Panc1 (cell line): ENCODE measurements around the gene SETMAR. TPM values are rescaled to one million over a fixed set of nuclear protein-coding genes. Genes with fewer than 3 reads are reported as not detected.
"Not testable (repeated sequence)": the region's sequence is repeated elsewhere in the genome, so short reads cannot be mapped to it uniquely, and the experiment has no call there.

Experiments used
- ATAC-seq: fragments of 200-7000 bp; cut with Tn5 transposase; 2 replicates; pipeline ENCODE4 v1.9.1; 2020; ENCODE audit warnings: mild to moderate bottlenecking, moderate library complexity
- BruUV-seq: library from RNA; stranded (reverse); fragments of 400-500 nt; replicated peaks from 2 replicates; lab custom pipeline; 2021; lab: Mats Ljungman, UMichigan
- CTCF ChIA-PET: fragments of 300-600 bp; sonication (Branson Sonifier 250); formaldehyde crosslinking; loops from one replicate; lab custom pipeline; 2022; ENCODE audit warnings: antibody characterized with exemption; lab: Charles Lee
- POLR2A ChIA-PET: fragments of 300-600 bp; sonication (Branson Sonifier 250); formaldehyde crosslinking; loops from one replicate; lab custom pipeline; 2022; ENCODE audit warnings: antibody characterized with exemption; lab: Charles Lee
- DNase-seq: peaks from one replicate; pipeline ENCODE4 v3.0.0-alpha.2; 2010; ENCODE audit warnings: low read depth, low spot score
- H3K27ac ChIP-seq: 2 replicates; pipeline ENCODE4 v1.5.1; 2011; ENCODE audit warnings: mild to moderate bottlenecking, low read length, inconsistent platforms
- H3K27me3 ChIP-seq: fragments of 200-500 bp; sonication (Bioruptor generic); 2 replicates; pipeline ENCODE4 v1.6.0; 2014; ENCODE audit warnings: low read length, inconsistent platforms; ENCODE audit not compliant: control insufficient read depth, insufficient read depth
- H3K36me3 ChIP-seq: fragments of 200-500 bp; sonication (Bioruptor generic); 2 replicates; pipeline ENCODE4 v1.5.1; 2014; ENCODE audit warnings: inconsistent platforms, mild to moderate bottlenecking, low read length, moderate library complexity; ENCODE audit not compliant: control insufficient read depth, insufficient read depth
- H3K4me1 ChIP-seq: 2 replicates; pipeline ENCODE4 v1.5.1; 2011; ENCODE audit warnings: inconsistent platforms, mild to moderate bottlenecking, low read length, moderate library complexity; ENCODE audit not compliant: control insufficient read depth, insufficient read depth
- H3K4me3 ChIP-seq, 2 experiments: 2 replicates each; pipeline ENCODE4 v1.5.1; 2011 to 2012; ENCODE audit warnings: low read depth in 2 of 2, low read length in 2 of 2, mild to moderate bottlenecking in 2 of 2, inconsistent platforms in 1 of 2, moderate library complexity in 1 of 2
- H3K9me3 ChIP-seq: fragments of 200-500 bp; sonication (Bioruptor generic); 2 replicates; pipeline ENCODE4 v1.5.1; 2014; ENCODE audit warnings: low read depth, mild to moderate bottlenecking, inconsistent platforms, low read length, moderate library complexity; ENCODE audit not compliant: control insufficient read depth, insufficient read depth
- POLR2AphosphoS5 ChIP-seq: IDR thresholded peaks from 2 replicates; pipeline ENCODE4 v1.6.1; 2012; ENCODE audit warnings: mild to moderate bottlenecking, low read depth, low read length, moderate library complexity
- SIN3A ChIP-seq: IDR thresholded peaks from 2 replicates; pipeline ENCODE4 v1.6.1; 2012; ENCODE audit warnings: low read depth, mild to moderate bottlenecking, low read length, moderate library complexity, borderline replicate concordance; ENCODE audit not compliant: insufficient read depth
- TCF7L2 ChIP-seq: IDR thresholded peaks from 2 replicates; pipeline ENCODE4 v1.6.1; 2011; ENCODE audit warnings: mild to moderate bottlenecking, low read depth, low read length, inconsistent platforms
- in situ Hi-C: cut with HindIII; loops from 2 replicates; pipeline ENCODE4 v1.10.0; 2016; ENCODE audit warnings: low sequenced_read_pairs, low pct_unique_long_range_greater_than_20kb
- intact Hi-C: fragments of 100-400 bp; cut with micrococcal nuclease; formaldehyde crosslinking; loops from one replicate; pipeline ENCODE4 v1.10.0; 2022; ENCODE audit not compliant: unreplicated experiment
- total RNA-seq: library from RNA; stranded (reverse); gene quantifications from one replicate; pipeline ENCODE4 v1.2.1, GENCODE V29; 2021; ENCODE audit not compliant: unreplicated experiment
- TF ChIP-seq, protein P1 (sequence below): fragments of 450-650 bp; IDR thresholded peaks from 2 replicates; pipeline ENCODE4 v1.5.1; 2017; ENCODE audit warnings: mild to moderate bottlenecking
- TF ChIP-seq, protein P2 (sequence below), 2 experiments: IDR thresholded peaks; 2 replicates each; pipeline ENCODE4 v1.6.1; 2011 to 2012; ENCODE audit warnings: low read depth in 2 of 2, control low read depth in 1 of 2, low read length in 1 of 2, mild to moderate bottlenecking in 1 of 2, moderate library complexity in 1 of 2; ENCODE audit not compliant: insufficient read depth in 1 of 2

Gene SETMAR
- total RNA-seq, 1 experiment from 2014 or later = 9.6 TPM

DNA sequence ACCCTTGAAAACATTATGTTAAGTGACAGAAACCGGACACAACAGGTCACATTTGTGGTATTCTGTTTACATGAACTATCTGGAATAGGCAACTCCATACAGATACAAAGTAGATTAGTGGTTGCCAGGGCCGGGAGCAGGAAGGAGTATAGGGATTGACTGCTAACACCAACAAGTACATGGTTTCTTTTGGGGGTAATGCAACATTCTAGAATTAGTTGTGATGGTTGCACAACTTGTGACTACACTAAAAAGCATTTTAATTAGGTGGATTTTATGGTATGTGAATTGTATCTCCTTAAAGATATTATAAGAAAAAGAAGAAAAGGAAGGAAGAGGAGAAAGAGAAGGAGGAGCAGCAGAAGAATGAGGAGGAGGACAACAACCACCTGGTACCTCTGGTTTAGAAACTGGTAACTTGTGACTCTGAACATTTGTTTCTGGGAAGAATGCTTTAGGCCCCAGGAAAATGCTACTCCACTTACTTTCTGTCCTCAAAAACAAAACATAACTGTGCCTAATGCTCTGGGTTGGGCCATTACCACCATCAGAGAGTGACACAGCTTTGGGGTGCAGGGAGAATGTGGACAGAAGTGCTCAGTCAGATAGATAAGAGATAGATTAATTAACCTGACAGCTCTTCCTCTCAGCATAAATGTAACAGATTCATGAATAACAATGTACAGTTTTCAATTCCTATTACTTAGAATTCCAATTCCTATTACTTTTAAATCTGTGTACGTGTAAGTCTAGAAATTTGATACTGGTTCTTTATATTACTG is 20.3 kb downstream of the SETMAR start:
- intact Hi-C loops = no loop called here
- no peaks in the 10 kb centered on the region for H3K27me3 ChIP-seq
- ChIA-PET CTCF (no interaction called here), POLR2A (no interaction called here)
- TF ChIP-seq TCF7L2 (no peak), SIN3A (no peak), POLR2AphosphoS5 (no peak)
- TF ChIP-seq, protein P1, sequence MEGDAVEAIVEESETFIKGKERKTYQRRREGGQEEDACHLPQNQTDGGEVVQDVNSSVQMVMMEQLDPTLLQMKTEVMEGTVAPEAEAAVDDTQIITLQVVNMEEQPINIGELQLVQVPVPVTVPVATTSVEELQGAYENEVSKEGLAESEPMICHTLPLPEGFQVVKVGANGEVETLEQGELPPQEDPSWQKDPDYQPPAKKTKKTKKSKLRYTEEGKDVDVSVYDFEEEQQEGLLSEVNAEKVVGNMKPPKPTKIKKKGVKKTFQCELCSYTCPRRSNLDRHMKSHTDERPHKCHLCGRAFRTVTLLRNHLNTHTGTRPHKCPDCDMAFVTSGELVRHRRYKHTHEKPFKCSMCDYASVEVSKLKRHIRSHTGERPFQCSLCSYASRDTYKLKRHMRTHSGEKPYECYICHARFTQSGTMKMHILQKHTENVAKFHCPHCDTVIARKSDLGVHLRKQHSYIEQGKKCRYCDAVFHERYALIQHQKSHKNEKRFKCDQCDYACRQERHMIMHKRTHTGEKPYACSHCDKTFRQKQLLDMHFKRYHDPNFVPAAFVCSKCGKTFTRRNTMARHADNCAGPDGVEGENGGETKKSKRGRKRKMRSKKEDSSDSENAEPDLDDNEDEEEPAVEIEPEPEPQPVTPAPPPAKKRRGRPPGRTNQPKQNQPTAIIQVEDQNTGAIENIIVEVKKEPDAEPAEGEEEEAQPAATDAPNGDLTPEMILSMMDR = no peak
- TF ChIP-seq, protein P2, sequence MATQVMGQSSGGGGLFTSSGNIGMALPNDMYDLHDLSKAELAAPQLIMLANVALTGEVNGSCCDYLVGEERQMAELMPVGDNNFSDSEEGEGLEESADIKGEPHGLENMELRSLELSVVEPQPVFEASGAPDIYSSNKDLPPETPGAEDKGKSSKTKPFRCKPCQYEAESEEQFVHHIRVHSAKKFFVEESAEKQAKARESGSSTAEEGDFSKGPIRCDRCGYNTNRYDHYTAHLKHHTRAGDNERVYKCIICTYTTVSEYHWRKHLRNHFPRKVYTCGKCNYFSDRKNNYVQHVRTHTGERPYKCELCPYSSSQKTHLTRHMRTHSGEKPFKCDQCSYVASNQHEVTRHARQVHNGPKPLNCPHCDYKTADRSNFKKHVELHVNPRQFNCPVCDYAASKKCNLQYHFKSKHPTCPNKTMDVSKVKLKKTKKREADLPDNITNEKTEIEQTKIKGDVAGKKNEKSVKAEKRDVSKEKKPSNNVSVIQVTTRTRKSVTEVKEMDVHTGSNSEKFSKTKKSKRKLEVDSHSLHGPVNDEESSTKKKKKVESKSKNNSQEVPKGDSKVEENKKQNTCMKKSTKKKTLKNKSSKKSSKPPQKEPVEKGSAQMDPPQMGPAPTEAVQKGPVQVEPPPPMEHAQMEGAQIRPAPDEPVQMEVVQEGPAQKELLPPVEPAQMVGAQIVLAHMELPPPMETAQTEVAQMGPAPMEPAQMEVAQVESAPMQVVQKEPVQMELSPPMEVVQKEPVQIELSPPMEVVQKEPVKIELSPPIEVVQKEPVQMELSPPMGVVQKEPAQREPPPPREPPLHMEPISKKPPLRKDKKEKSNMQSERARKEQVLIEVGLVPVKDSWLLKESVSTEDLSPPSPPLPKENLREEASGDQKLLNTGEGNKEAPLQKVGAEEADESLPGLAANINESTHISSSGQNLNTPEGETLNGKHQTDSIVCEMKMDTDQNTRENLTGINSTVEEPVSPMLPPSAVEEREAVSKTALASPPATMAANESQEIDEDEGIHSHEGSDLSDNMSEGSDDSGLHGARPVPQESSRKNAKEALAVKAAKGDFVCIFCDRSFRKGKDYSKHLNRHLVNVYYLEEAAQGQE (IDR thresholded peaks at IDR 0.05; ENCODE audit: insufficient read depth in 1 of 2, low read depth in 2 of 2, low read length in 1 of 2) = no peak
- DNase-seq = no peak
- no peaks in the 10 kb centered on the region for H3K9me3 ChIP-seq
- no peaks in the 10 kb centered on the region for H3K4me1 ChIP-seq
- no peaks in the 10 kb centered on the region for H3K36me3 ChIP-seq
- H3K4me3 ChIP-seq = no peak overlapping the region
- ATAC-seq = no peak
- in situ Hi-C loops = no loop called here
- no peak overlapping the region for H3K27ac ChIP-seq
- BruUV-seq = no TSS peak

DNA sequence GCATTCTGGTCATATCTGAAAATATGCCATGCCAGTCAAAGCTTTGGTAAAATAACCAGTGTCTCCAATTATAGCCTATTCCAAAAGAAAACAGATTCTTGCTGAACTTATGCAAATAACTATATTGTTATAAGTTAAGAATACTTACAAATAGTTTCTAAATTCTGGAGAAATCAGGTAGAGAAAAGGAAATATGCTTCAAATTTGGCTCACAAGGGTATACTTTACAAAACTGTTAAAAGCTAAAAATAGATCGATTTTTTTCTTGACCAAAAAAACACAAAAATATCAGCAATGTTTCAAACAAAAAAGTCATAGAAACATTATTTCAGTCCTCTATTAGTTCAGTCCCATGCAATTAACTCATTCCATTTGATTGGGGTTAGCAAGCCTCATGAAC is 23.7 kb downstream of the SETMAR start:
- BruUV-seq = no TSS peak
- intact Hi-C loops (no loop called here), in situ Hi-C loops (no loop called here)
- DNase-seq (no peak), ATAC-seq (no peak)
- Histone ChIP-seq H3K9me3 (no peaks in the 10 kb centered on the region), H3K27me3 (no peaks in the 10 kb centered on the region), H3K27ac (no peak overlapping the region), H3K4me1 (no peaks in the 10 kb centered on the region), H3K4me3 (no peak overlapping the region), H3K36me3 (no peaks in the 10 kb centered on the region)
- POLR2A ChIA-PET = no interaction called here
- TF ChIP-seq POLR2AphosphoS5 (no peak), TCF7L2 (no peak), SIN3A (no peak)
- TF ChIP-seq, protein P1 = no peak
- TF ChIP-seq, protein P2 (IDR thresholded peaks at IDR 0.05; ENCODE audit: insufficient read depth in 1 of 2, low read depth in 2 of 2, low read length in 1 of 2) = no peak
- CTCF ChIA-PET = no interaction called here

DNA sequence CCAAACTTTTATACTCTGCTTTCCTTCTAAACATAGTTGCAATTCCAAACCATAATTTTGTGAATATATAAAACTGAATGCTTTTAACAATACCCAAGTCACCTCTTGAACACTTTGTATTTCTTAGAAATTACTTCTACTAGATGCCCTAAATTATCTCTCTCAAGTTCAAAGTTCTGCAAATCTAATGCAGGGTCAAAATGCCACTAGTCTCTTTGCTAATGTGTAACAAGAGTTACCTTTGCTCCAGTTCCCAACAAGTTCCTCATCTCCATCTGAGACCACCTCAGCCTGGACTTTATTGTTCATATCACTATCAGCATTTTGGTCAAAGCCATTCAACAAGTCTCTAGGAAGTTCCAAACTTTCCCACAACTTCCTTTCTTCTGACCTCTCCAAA is 26.6 kb downstream of the SETMAR start:
- POLR2A ChIA-PET, DNase-seq, H3K4me1 ChIP-seq, intact Hi-C loops, in situ Hi-C loops, CTCF ChIA-PET, BruUV-seq, ATAC-seq, H3K9me3 ChIP-seq, H3K27me3 ChIP-seq, H3K4me3 ChIP-seq, H3K36me3 ChIP-seq, H3K27ac ChIP-seq: not testable (repeated sequence)
